Vagina (tissue), 2 donors: ENCODE measurements around the gene RPS6KA2. TPM values are rescaled to one million over a fixed set of nuclear protein-coding genes. Genes with fewer than 3 reads are reported as not detected.

Source experiments
- DNase-seq, 2 donors: peaks; one replicate each; pipeline ENCODE4 v3.0.0-alpha.2; 2017; ENCODE audit errors: extremely low spot score in 2 of 2
- H3K27ac ChIP-seq: fragments of 200-600 bp; sonication (generic); one replicate; pipeline ENCODE4 v1.5.1; 2019
- H3K27me3 ChIP-seq: fragments of 200-600 bp; sonication (generic); one replicate; pipeline ENCODE4 v1.5.1; 2019
- H3K36me3 ChIP-seq, 2 donors: fragments of 200-600 bp; sonication (generic); one replicate each; pipeline ENCODE4 v1.5.1; 2017 to 2019
- H3K4me1 ChIP-seq: fragments of 200-600 bp; sonication (generic); one replicate; pipeline ENCODE4 v1.5.1; 2019
- H3K4me3 ChIP-seq, 2 donors: fragments of 200-600 bp; sonication (generic); 1 replicate in 1 of 2; 2 replicates in 1 of 2; pipeline ENCODE4 v1.5.1; 2016 to 2019
- H3K9me3 ChIP-seq: fragments of 200-600 bp; sonication (generic); one replicate; pipeline ENCODE4 v1.5.1; 2019
- CTCF ChIP-seq, 3 experiments: fragments of 450-650 bp in 2 of 3; fragments of 200-600 bp in 1 of 3; sonication (generic) in 1 of 3; IDR thresholded peaks; one replicate each; pipeline ENCODE4 v1.5.1; 2017 to 2019; ENCODE audit warnings: antibody characterized with exemption in 3 of 3, mild to moderate bottlenecking in 2 of 3, moderate library complexity in 2 of 3
- POLR2A ChIP-seq, 2 donors: fragments of 450-650 bp; IDR thresholded peaks; one replicate each; pipeline ENCODE4 v1.6.1; 2017; ENCODE audit warnings: antibody characterized with exemption in 2 of 2, mild to moderate bottlenecking in 2 of 2, moderate library complexity in 2 of 2
- POLR2AphosphoS5 ChIP-seq, 2 donors: sonication (generic); formaldehyde crosslinking; IDR thresholded peaks; one replicate each; pipeline ENCODE4 v1.9.0; 2017; ENCODE audit warnings: antibody characterized with exemption in 2 of 2, mild to moderate bottlenecking in 2 of 2, low read depth in 1 of 2; ENCODE audit not compliant: insufficient read depth in 1 of 2
- intact Hi-C: fragments of 100-400 bp; cut with DNase I; formaldehyde crosslinking; loops from one replicate; pipeline ENCODE4 v1.15.1; 2023
- total RNA-seq: library from RNA; depleted of rRNA; stranded (reverse); fragments of >200 nt; gene quantifications from one replicate; pipeline ENCODE4 v1.2.3, GENCODE V29; 2016

Gene RPS6KA2
- total RNA-seq, 1 donor from 2014 or later, result 65.1 TPM

GRCh38 chr6:166554316-166554715 lies 72.7 kb downstream of the RPS6KA2 start:
- no peaks in the 10 kb centered on the region for H3K27me3 ChIP-seq
- no peak overlapping the region for H3K4me3 ChIP-seq
- intact Hi-C loops, result no loop called here
- TF ChIP-seq POLR2AphosphoS5 (IDR thresholded peaks at IDR 0.05; ENCODE audit: insufficient read depth in 1 of 2, low read depth in 1 of 2) (peak in 1 of 2 donors; percentile 12), POLR2A (IDR thresholded peaks at IDR 0.05) (no peak), CTCF (IDR thresholded peaks at IDR 0.05) (no peak)
- H3K9me3 ChIP-seq, result no peaks in the 10 kb centered on the region
- DNase-seq, result no peak
- H3K27ac ChIP-seq, result peak overlapping the region; percentile 63
- peaks cover 52% of the 10 kb centered on the region for H3K4me1 ChIP-seq
- H3K36me3 ChIP-seq, result no peaks in the 10 kb centered on the region

GRCh38 chr6:166553563-166554271 lies 73.3 kb downstream of the RPS6KA2 start:
- H3K4me1 ChIP-seq, result peaks cover 52% of the 10 kb centered on the region
- H3K27me3 ChIP-seq, result no peaks in the 10 kb centered on the region
- intact Hi-C loops, result no loop called here
- no peak overlapping the region for H3K4me3 ChIP-seq
- H3K27ac ChIP-seq, result peak overlapping the region; percentile 63
- no peak for TF ChIP-seq POLR2A (IDR thresholded peaks at IDR 0.05)
- TF ChIP-seq POLR2AphosphoS5 (IDR thresholded peaks at IDR 0.05; ENCODE audit: insufficient read depth in 1 of 2, low read depth in 1 of 2), result peak in 1 of 2 donors; percentile 18
- no peak for DNase-seq
- no peaks in the 10 kb centered on the region for H3K36me3 ChIP-seq
- H3K9me3 ChIP-seq, result no peaks in the 10 kb centered on the region

- Histone ChIP-seq H3K4me3 (no peak overlapping the region), H3K27ac (peak overlapping the region; percentile 63), H3K4me1 (peaks cover 43% of the 10 kb centered on the region), H3K36me3 (no peaks in the 10 kb centered on the region), H3K27me3 (no peaks in the 10 kb centered on the region), H3K9me3 (no peaks in the 10 kb centered on the region)
- no peak for DNase-seq
- TF ChIP-seq POLR2AphosphoS5 (IDR thresholded peaks at IDR 0.05; ENCODE audit: insufficient read depth in 1 of 2, low read depth in 1 of 2) (no peak), POLR2A (IDR thresholded peaks at IDR 0.05) (no peak), CTCF (IDR thresholded peaks at IDR 0.05) (no peak)
- intact Hi-C loops, result no loop called here
Measured at GRCh38 chr6:166552600-166552999, 74.5 kb downstream of the RPS6KA2 start.

- Histone ChIP-seq H3K27me3 (no peaks in the 10 kb centered on the region), H3K27ac (no peak overlapping the region), H3K4me1 (peaks cover 37% of the 10 kb centered on the region), H3K9me3 (no peaks in the 10 kb centered on the region), H3K4me3 (no peak overlapping the region), H3K36me3 (no peaks in the 10 kb centered on the region)
- TF ChIP-seq POLR2A (IDR thresholded peaks at IDR 0.05) (no peak), CTCF (IDR thresholded peaks at IDR 0.05) (no peak), POLR2AphosphoS5 (IDR thresholded peaks at IDR 0.05; ENCODE audit: insufficient read depth in 1 of 2, low read depth in 1 of 2) (no peak)
- intact Hi-C loops, result no loop called here
- DNase-seq, result no peak
Measured at GRCh38 chr6:166551754-166552495, 75.1 kb downstream of the RPS6KA2 start.

GRCh38 chr6:166546653-166547052 lies 80.4 kb downstream of the RPS6KA2 start:
- TF ChIP-seq CTCF (IDR thresholded peaks at IDR 0.05), result no peak
- no peak for TF ChIP-seq POLR2AphosphoS5 (IDR thresholded peaks at IDR 0.05; ENCODE audit: insufficient read depth in 1 of 2, low read depth in 1 of 2)
- no peak for TF ChIP-seq POLR2A (IDR thresholded peaks at IDR 0.05)
- DNase-seq, result no peak
- no peaks in the 10 kb centered on the region for H3K36me3 ChIP-seq
- H3K27me3 ChIP-seq, result no peaks in the 10 kb centered on the region
- peaks cover 20% of the 10 kb centered on the region for H3K4me1 ChIP-seq
- H3K4me3 ChIP-seq, result no peak overlapping the region
- no peak overlapping the region for H3K27ac ChIP-seq
- H3K9me3 ChIP-seq, result no peaks in the 10 kb centered on the region
- intact Hi-C loops, result no loop called here
